Measurements from ENCODE around the gene SSH3.

DNA sequence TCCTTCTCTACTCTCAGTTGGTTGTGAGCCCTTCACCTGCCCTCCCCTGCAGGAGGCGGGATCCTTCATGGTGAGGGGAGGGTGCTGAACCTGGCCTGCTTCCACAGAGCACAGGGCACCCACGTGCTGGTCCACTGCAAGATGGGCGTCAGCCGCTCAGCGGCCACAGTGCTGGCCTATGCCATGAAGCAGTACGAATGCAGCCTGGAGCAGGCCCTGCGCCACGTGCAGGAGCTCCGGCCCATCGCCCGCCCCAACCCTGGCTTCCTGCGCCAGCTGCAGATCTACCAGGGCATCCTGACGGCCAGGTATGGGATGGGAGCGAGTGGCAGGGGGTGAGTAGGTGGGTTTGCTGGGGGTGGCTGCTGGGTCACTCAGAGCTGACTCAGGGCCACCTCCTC, 6.3 kb downstream of the SSH3 start:
- TF ChIP-seq, protein P1, sequence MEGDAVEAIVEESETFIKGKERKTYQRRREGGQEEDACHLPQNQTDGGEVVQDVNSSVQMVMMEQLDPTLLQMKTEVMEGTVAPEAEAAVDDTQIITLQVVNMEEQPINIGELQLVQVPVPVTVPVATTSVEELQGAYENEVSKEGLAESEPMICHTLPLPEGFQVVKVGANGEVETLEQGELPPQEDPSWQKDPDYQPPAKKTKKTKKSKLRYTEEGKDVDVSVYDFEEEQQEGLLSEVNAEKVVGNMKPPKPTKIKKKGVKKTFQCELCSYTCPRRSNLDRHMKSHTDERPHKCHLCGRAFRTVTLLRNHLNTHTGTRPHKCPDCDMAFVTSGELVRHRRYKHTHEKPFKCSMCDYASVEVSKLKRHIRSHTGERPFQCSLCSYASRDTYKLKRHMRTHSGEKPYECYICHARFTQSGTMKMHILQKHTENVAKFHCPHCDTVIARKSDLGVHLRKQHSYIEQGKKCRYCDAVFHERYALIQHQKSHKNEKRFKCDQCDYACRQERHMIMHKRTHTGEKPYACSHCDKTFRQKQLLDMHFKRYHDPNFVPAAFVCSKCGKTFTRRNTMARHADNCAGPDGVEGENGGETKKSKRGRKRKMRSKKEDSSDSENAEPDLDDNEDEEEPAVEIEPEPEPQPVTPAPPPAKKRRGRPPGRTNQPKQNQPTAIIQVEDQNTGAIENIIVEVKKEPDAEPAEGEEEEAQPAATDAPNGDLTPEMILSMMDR (IDR thresholded peaks at IDR 0.05), result no peak
- no peak for TF ChIP-seq POLR2A (IDR thresholded peaks at IDR 0.05)
- no peak for TF ChIP-seq POLR2AphosphoS5 (IDR thresholded peaks at IDR 0.05)

Measured in prostate gland (tissue), 2 donors.